Measurements from ENCODE around the gene GJC3.

Gene GJC3

GRCh38 chr7:99929730-99930053 lies 272 bp upstream of the GJC3 start:
- Histone ChIP-seq H3K27ac (no peak overlapping the region), H3K4me3 (IDR thresholded peaks at IDR 0.05; ENCODE audit: insufficient read depth, low read depth, low read length) (no peak overlapping the region), H4K20me1 (ENCODE audit: insufficient read depth) (no peaks in the 10 kb centered on the region), H3K4me1 (ENCODE audit: low read depth, poor library complexity, severe bottlenecking) (no peaks in the 10 kb centered on the region), H2AFZ (ENCODE audit: low read depth) (no peak overlapping the region), H3K79me2 (ENCODE audit: insufficient read depth, low read depth) (no peaks in the 10 kb centered on the region), H3K9ac (no peak overlapping the region), H3K27me3 (ENCODE audit: insufficient read depth, low read depth) (peaks cover 25% of the 10 kb centered on the region; the same call in 1 of the 2 replicates), H3K4me2 (no peak overlapping the region), H3K36me3 (ENCODE audit: insufficient read depth) (no peaks in the 10 kb centered on the region)
- no peak for TF ChIP-seq CTCF (conservative IDR thresholded peaks at IDR 0.05; ENCODE audit: low read depth, low read length)

GRCh38 chr7:99928188-99928587 lies 1.2 kb downstream of the GJC3 start:
- Histone ChIP-seq H2AFZ (ENCODE audit: low read depth) (no peak overlapping the region), H3K9ac (no peak overlapping the region), H3K4me1 (ENCODE audit: low read depth, poor library complexity, severe bottlenecking) (no peaks in the 10 kb centered on the region), H3K79me2 (ENCODE audit: insufficient read depth, low read depth) (no peaks in the 10 kb centered on the region), H3K27me3 (ENCODE audit: insufficient read depth, low read depth) (peaks cover 25% of the 10 kb centered on the region; the same call in 1 of the 2 replicates), H3K36me3 (ENCODE audit: insufficient read depth) (no peaks in the 10 kb centered on the region), H4K20me1 (ENCODE audit: insufficient read depth) (no peaks in the 10 kb centered on the region), H3K4me3 (IDR thresholded peaks at IDR 0.05; ENCODE audit: insufficient read depth, low read depth, low read length) (no peak overlapping the region), H3K4me2 (no peak overlapping the region), H3K27ac (no peak overlapping the region)
- TF ChIP-seq CTCF (conservative IDR thresholded peaks at IDR 0.05; ENCODE audit: low read depth, low read length): no peak

GRCh38 chr7:99927536-99927935 lies 1.9 kb downstream of the GJC3 start:
- no peak for TF ChIP-seq CTCF (conservative IDR thresholded peaks at IDR 0.05; ENCODE audit: low read depth, low read length)

GRCh38 chr7:99926321-99926720 lies 3.1 kb downstream of the GJC3 start:
- H3K4me3 ChIP-seq (IDR thresholded peaks at IDR 0.05; ENCODE audit: insufficient read depth, low read depth, low read length): no peak overlapping the region
- H3K36me3 ChIP-seq (ENCODE audit: insufficient read depth): no peaks in the 10 kb centered on the region
- no peaks in the 10 kb centered on the region for H3K4me1 ChIP-seq (ENCODE audit: low read depth, poor library complexity, severe bottlenecking)
- no peak overlapping the region for H3K4me2 ChIP-seq
- no peak for TF ChIP-seq CTCF (conservative IDR thresholded peaks at IDR 0.05; ENCODE audit: low read depth, low read length)
- no peaks in the 10 kb centered on the region for H4K20me1 ChIP-seq (ENCODE audit: insufficient read depth)
- no peak overlapping the region for H3K27ac ChIP-seq
- H2AFZ ChIP-seq (ENCODE audit: low read depth): no peak overlapping the region
- H3K9ac ChIP-seq: no peak overlapping the region
- H3K79me2 ChIP-seq (ENCODE audit: insufficient read depth, low read depth): no peaks in the 10 kb centered on the region
- H3K27me3 ChIP-seq (ENCODE audit: insufficient read depth, low read depth): peaks cover 25% of the 10 kb centered on the region; the same call in 1 of the 2 replicates

More at GRCh38 chr7:99927536-99927935, 1.9 kb downstream of the GJC3 start:
- H3K4me1 ChIP-seq (ENCODE audit: low read depth, poor library complexity, severe bottlenecking): no peaks in the 10 kb centered on the region
- H2AFZ ChIP-seq (ENCODE audit: low read depth): no peak overlapping the region
- no peaks in the 10 kb centered on the region for H3K79me2 ChIP-seq (ENCODE audit: insufficient read depth, low read depth)
- no peak overlapping the region for H3K27ac ChIP-seq
- H3K36me3 ChIP-seq (ENCODE audit: insufficient read depth): no peaks in the 10 kb centered on the region
- H3K9ac ChIP-seq: no peak overlapping the region
- no peak overlapping the region for H3K4me2 ChIP-seq
- peaks cover 25% of the 10 kb centered on the region; the same call in 1 of the 2 replicates for H3K27me3 ChIP-seq (ENCODE audit: insufficient read depth, low read depth)
- no peak overlapping the region for H3K4me3 ChIP-seq (IDR thresholded peaks at IDR 0.05; ENCODE audit: insufficient read depth, low read depth, low read length)
- no peaks in the 10 kb centered on the region for H4K20me1 ChIP-seq (ENCODE audit: insufficient read depth)
